Stomach (tissue), 4 donors: ENCODE data around the gene VSIG10L2.

Experiments used
- EP300 ChIP-seq: sonication (generic); formaldehyde crosslinking; IDR thresholded peaks from one replicate; pipeline ENCODE4 v1.6.1; 2017; ENCODE audit warnings: antibody characterized with exemption
- POLR2A ChIP-seq, 4 donors: fragments of 450-650 bp; IDR thresholded peaks; one replicate each; pipeline ENCODE4 v1.6.1; 2016; ENCODE audit warnings: antibody characterized with exemption in 4 of 4, control low read depth in 2 of 4, mild to moderate bottlenecking in 1 of 4, moderate library complexity in 1 of 4

DNA sequence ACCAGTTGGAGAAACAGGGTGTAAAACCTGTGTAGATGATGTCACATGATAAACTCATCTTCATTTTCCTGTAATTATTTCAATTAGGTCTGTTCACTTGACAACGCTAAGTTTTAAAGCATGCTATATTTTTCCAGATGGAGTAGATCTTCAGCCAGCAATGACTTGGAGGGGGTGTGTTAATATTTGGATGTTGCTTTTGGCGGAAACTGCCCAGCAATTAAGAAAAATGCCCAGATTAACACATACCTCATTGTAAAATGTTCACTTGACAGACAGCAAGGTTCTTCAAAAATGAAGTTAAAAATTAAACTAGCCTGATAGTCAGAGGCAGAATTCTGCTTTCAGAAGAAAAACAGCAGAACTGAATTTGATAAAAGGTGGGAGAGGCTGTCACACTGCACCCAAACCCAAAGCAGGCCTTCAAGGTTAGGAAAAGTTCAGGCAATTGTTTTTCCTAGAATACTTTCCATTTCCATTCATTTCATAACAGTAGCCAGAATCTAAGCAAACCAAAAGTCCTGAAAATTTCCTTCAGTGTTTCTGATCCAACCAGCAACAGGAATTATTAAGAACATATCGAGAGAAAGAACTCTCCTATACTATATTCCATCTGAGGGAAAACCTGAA is 33.0 kb downstream of the VSIG10L2 start:
- TF ChIP-seq POLR2A (IDR thresholded peaks at IDR 0.05): no peak
- no peak for TF ChIP-seq EP300
